Loucy (cell line): ENCODE measurements around the gene ARIH2.

Experiments
- CTCF ChIP-seq: fragments of 200-600 bp; sonication (generic); conservative IDR thresholded peaks from 2 replicates; pipeline ENCODE4 v1.5.1; 2014; ENCODE audit warnings: mild to moderate bottlenecking, antibody characterized with exemption, low read length
- EZH2phosphoT487 ChIP-seq: fragments of 200-600 bp; IDR thresholded peaks from 2 replicates; pipeline ENCODE4 v1.6.1; 2018; ENCODE audit warnings: antibody characterized with exemption, mild to moderate bottlenecking, moderate library complexity, borderline replicate concordance

DNA sequence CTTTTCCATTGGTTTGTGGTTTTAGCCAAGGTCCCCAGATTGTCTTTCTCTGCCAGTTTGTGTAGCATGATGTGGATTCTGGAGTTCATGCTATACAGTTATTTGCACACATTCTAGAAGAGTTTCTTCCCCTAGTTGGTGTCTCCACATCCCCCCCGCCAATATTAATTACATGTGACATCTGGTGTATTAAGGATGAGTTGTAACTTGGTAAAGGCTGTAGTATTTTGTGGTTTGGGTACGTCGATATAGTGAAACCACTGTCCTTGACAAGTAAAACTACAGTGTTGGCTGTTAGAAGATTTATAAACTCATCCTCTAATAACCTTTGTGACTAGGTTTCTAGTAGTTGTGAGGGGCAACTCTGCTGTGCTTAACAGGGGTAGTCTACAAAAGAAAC lies 47.7 kb downstream of the ARIH2 start:
- TF ChIP-seq CTCF (no peak), EZH2phosphoT487 (no peak)
